ENCODE measurements around the gene PTH2.
"Not testable (repeated sequence)": the region's sequence is repeated elsewhere in the genome, so short reads cannot be mapped to it uniquely, and the experiment has no call there.

The PTH2 gene

DNA sequence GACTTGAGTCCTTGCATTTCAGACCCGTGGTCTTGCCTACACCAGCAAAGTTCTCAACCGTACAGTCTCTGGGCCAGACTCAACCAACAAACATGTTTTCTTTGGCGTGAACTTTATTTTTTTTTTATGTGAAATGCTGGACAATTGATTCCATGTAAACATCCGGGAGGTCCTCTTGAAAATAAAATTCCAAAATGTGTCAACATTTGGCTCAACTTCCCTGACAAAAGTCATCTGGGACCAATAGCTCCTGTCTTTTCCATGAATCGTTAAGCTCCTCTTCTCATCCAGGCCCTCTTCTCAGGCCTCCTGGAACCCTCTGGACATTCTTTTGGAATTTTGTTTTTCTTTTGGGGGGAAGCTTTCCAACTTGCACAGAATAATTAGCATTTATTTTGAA, 32.5 kb upstream of the PTH2 start:
- H3K27ac Mint-ChIP-seq: peak overlapping the region; percentile 68
- no peaks in the 10 kb centered on the region for H3K9me3 Mint-ChIP-seq
- no peak overlapping the region for H3K4me3 Mint-ChIP-seq
- H3K27me3 Mint-ChIP-seq (ENCODE audit: low read depth): no peaks in the 10 kb centered on the region
- peaks cover 23% of the 10 kb centered on the region for H3K4me1 Mint-ChIP-seq (ENCODE audit: low read depth)
- peaks cover 12% of the 10 kb centered on the region for H3K36me3 Mint-ChIP-seq (ENCODE audit: low read depth)

DNA sequence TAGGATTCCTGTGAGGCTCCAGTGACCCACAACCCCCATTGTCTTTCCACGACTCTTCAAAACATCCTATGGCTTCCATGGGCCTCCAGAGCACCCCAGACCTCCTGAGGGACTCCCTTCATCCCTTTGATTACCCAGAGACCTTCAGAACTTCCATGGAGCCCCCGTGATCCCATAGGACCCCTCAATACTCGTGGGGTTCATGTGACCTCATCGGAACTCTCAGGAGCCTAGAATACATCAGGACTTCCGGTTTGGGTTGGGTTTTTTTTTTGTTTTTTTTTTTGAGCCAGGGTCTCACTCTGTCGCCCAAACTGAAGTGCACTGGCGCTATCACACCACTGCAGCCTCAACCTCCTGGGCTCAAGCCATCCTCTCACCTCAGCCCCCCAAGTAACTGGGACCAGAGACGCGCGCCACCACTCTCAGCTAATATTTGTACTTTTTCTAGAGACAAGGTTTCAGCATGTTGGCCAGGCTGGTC, 30.6 kb upstream of the PTH2 start:
- Mint-ChIP-seq H3K27me3 (ENCODE audit: low read depth) (no peaks in the 10 kb centered on the region), H3K36me3 (ENCODE audit: low read depth) (peaks cover 25% of the 10 kb centered on the region), H3K4me3 (peak overlapping the region; percentile 97), H3K4me1 (ENCODE audit: low read depth) (peaks cover 32% of the 10 kb centered on the region), H3K9me3 (no peaks in the 10 kb centered on the region), H3K27ac (peak overlapping the region; percentile 100)

DNA sequence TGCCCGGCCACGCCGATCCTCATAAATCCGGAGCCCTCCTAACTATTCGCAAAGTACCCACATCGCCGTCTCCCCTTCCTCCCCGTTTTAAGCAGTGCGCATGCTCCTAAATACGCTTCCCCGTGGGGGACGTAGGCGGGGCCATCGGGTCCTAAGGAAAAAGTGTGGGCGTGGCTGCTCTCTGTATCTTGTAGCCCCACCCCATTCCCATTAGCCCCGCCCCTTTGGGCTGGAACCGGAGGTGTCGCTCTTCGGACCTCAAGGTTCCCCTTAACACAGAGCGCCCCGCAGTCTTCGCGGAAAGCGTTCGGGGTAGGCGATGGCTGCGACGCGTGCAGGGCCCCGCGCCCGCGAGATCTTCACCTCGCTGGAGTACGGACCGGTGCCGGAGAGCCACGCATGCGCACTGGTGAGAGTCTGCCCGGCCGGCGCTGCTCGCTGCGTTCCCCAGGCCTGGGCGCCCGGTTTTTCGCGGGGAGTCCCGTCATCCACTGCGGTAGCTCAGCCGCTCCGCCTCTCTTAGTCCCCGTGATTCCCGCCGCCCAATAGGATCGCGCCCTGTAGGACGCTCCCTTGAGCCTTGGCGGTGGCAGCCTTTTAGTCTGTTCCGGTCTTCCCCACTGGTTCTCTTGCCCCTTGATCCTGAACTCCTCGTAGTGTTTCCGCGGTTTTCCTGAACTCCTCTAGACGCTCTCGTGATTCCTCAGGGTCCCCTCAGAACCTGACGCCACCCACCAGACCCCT, 29.9 kb upstream of the PTH2 start, which contains the start of gene ALDH16A1:
Gene ALDH16A1 (plus strand): TSS at position 213 of the 744 bp plus-strand sequence. CDS start 107 bp downstream, at position 320.
- Mint-ChIP-seq H3K4me3 (peak within 1 kb of the TSS; percentile 99), H3K27ac (peak within 1 kb of the TSS; percentile 100), H3K27me3 (ENCODE audit: low read depth) (no peaks in the 10 kb centered on the region), H3K4me1 (ENCODE audit: low read depth) (peaks cover 37% of the 10 kb centered on the region), H3K9me3 (no peaks in the 10 kb centered on the region), H3K36me3 (ENCODE audit: low read depth) (peaks cover 30% of the 10 kb centered on the region)

DNA sequence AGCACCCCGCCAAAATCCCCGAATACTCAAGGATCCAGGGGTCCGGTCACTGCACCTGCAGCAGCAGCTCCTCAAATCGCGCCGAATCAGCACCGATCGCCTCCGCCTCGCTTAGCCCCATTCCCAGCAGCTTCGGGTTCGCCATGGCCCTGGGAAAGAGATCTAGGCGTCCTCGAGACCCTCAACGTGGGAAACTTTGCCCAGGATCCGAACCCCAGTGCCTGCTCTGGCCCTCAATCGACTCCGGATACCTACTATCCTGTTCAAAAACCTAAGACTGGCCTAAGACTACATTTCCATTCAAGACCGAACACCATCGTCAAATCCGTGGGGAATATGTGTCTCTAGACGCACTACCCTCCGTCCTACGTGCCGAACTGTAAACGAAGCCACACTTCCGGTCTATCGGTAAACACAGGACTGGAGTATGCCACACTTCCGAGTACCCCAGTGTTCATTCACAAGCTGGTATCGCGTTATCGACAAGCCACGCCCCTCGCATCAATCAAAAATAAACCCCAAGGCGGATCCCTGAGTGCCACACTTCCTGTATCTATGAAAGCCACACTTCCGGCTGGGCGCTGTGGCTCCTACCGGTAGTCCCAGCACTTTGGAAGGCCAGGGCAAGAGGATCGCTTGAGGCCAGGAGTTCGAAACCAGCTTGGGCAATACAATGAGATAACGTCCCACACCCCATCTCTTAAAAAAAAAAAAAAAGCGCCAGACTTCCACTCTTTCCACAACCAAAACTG, 28.4 kb upstream of the PTH2 start, which contains the start of gene PIH1D1:
Gene PIH1D1 (minus strand): TSS at position 385 of the 752 bp plus-strand sequence. CDS start 240 bp downstream, at position 145.
- peaks cover 30% of the 10 kb centered on the region for H3K36me3 Mint-ChIP-seq (ENCODE audit: low read depth)
- H3K27me3 Mint-ChIP-seq (ENCODE audit: low read depth): no peaks in the 10 kb centered on the region
- H3K4me3 Mint-ChIP-seq: peak within 1 kb of the TSS; percentile 99
- H3K27ac Mint-ChIP-seq: peak within 1 kb of the TSS; percentile 100
- peaks cover 36% of the 10 kb centered on the region for H3K4me1 Mint-ChIP-seq (ENCODE audit: low read depth)
- H3K9me3 Mint-ChIP-seq: no peaks in the 10 kb centered on the region

GRCh38 chr19:49450405-49450804, 27.2 kb upstream of the PTH2 start:
- Mint-ChIP-seq H3K27me3 (ENCODE audit: low read depth) (no peaks in the 10 kb centered on the region), H3K9me3 (no peaks in the 10 kb centered on the region), H3K36me3 (ENCODE audit: low read depth) (peaks cover 34% of the 10 kb centered on the region), H3K4me3 (peak overlapping the region; percentile 99), H3K4me1 (ENCODE audit: low read depth) (peaks cover 38% of the 10 kb centered on the region), H3K27ac (peak overlapping the region; percentile 16)

- H3K27ac Mint-ChIP-seq: no peak overlapping the region
- H3K36me3 Mint-ChIP-seq (ENCODE audit: low read depth): peaks cover 34% of the 10 kb centered on the region
- H3K27me3 Mint-ChIP-seq (ENCODE audit: low read depth): no peaks in the 10 kb centered on the region
- H3K9me3 Mint-ChIP-seq: no peaks in the 10 kb centered on the region
- H3K4me3 Mint-ChIP-seq: peak overlapping the region; percentile 51
- peaks cover 47% of the 10 kb centered on the region for H3K4me1 Mint-ChIP-seq (ENCODE audit: low read depth)
Observed at GRCh38 chr19:49448432-49448786, 25.2 kb upstream of the PTH2 start.

DNA sequence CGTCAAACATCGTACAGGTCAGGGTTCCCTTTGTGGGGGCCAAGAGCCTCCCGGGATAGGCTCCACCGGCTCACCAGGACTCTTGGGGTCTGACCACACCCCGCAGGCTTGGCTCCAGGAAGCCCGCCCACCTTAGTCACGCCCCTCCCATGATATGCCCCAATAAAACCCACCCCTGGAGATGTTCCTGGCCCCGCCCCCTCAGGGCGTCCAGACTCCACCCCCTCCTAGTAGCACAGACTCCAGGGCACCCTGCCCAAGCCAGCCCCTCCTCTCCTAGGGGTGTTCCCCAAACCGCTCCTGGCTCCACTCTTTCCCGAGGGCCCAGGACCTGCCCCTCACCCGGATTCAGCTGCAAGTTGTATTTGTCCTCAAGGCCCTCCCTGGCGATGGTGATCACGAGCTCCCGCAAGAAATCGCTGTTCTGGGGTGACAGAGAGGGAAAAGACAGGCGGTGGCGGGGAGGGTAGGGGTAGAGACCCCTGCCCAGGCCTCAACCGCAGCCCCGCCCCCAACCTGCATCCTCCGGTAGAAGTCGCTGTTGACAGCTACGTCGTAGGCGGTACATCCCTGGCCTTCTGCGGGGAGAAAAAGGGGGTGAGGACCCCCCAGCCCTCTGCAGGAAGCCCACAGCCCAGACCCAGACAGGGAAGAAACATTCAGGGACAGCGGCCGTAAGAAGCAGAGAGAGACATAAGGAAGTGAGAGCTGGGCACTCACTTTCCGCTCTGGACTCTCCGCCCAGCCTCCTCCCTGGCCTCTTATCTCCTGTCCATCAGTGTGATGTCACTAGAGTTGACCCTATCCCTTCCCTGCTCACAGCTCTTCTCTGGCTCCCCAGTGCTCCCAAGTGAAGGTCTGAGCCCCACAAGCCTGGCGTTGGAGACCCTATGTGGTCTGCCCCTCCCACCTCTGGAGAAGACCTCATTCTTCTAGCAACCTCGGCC, 24.5 kb upstream of the PTH2 start:
- Mint-ChIP-seq H3K9me3 (no peaks in the 10 kb centered on the region), H3K4me1 (ENCODE audit: low read depth) (peaks cover 45% of the 10 kb centered on the region), H3K36me3 (ENCODE audit: low read depth) (peaks cover 34% of the 10 kb centered on the region), H3K27ac (no peak overlapping the region), H3K27me3 (ENCODE audit: low read depth) (peaks cover under 1% of the 10 kb centered on the region), H3K4me3 (no peak overlapping the region)

DNA sequence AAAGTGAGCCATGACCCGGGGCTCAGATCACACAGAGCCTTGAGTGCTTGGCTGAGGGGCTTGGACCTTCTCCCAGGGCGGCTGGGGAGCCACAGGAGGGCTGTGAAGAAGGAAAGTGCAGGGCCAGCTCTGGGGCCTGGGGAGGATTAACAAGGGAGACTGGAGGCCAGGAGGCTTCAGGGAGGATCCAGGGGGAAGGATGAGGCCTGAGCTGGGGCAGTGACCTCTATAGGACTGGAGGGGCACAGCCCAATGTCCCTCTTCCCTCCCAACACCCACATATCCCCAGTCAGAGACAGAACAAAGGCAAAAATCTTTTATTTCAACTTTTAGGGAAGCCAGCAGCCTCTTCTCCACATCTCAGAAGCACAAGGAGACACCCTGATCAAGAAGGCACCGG, 22.8 kb upstream of the PTH2 start:
- Mint-ChIP-seq H3K4me1 (ENCODE audit: low read depth) (peaks cover 46% of the 10 kb centered on the region), H3K36me3 (ENCODE audit: low read depth) (peaks cover 29% of the 10 kb centered on the region), H3K9me3 (no peaks in the 10 kb centered on the region), H3K4me3 (no peak overlapping the region), H3K27ac (peak overlapping the region; percentile 26), H3K27me3 (ENCODE audit: low read depth) (peaks cover 16% of the 10 kb centered on the region)

DNA sequence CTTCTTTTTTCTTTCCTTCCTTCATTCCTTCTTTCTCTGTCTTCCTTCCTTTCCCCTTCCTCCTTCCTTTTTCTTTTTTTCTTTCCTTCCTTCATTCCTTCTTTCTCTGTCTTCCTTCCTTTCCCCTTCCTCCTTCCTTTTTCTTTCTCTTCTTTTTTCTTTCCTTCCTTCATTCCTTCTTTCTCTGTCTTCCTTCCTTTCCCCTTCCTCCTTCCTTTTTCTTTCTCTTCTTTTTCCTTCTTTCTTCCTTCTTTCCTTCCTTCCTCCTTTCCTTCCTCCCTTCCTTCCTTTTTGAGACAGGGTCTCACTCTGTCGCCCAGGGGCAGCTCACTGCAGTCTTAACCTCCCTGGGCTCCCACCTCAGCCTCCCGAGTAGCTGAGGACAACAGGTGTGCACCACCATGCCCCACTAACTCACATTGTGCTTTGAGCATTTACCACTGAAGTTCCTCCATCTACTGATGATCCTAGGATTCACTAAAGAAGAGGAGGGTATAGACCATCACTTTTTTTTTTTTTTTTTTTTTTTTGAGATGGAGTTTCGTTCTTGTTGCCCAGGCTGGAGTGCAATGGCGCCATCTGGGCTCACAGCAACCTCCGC, 21.0 kb upstream of the PTH2 start:
- H3K9me3 Mint-ChIP-seq: not testable (repeated sequence)
- peaks cover 43% of the 10 kb centered on the region for H3K4me1 Mint-ChIP-seq (ENCODE audit: low read depth)
- H3K27ac Mint-ChIP-seq: peak overlapping the region; percentile 88
- peak overlapping the region; percentile 83 for H3K4me3 Mint-ChIP-seq
- H3K27me3 Mint-ChIP-seq (ENCODE audit: low read depth): peaks cover 33% of the 10 kb centered on the region
- H3K36me3 Mint-ChIP-seq (ENCODE audit: low read depth): peaks cover 17% of the 10 kb centered on the region

DNA sequence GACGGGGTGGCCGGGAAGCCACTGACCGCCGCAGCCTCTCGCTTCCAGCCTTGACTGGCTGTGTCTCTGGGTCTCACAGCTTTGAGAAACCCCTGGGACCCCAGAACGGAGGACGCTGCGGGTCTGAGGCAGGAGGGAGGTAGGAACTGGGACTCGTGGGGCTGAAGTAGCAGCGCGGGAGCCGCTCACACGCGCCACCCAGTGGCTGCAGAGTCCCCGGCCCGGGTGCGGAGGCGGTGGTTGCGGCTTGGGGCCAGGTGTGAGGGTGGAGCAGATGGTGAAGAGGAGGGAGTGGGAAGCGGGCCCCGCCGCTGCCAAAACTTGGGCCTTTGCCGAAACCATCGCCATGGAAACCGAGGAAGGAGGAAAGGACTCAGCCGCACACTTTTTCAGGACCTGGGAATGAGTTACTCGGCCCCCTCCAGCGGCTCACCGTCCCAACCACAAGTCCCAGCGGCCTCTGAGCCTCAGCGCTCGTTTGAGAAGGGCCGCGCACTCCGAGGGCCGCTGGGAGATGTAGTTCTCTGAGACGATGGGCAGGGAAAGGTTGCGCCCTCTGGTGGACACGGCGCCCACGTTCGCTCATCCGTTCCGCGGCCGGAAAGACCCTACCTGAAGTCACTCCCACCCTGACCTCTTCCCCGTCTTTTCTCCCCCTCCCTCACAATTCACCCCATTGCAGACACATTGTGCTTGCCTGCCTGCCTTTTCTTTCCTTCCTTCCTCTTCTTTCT, 20.3 kb upstream of the PTH2 start:
- peaks cover 41% of the 10 kb centered on the region for H3K4me1 Mint-ChIP-seq (ENCODE audit: low read depth)
- H3K36me3 Mint-ChIP-seq (ENCODE audit: low read depth): peaks cover 12% of the 10 kb centered on the region
- H3K4me3 Mint-ChIP-seq: peak overlapping the region; percentile 83
- peaks cover 40% of the 10 kb centered on the region for H3K27me3 Mint-ChIP-seq (ENCODE audit: low read depth)
- H3K9me3 Mint-ChIP-seq: no peaks in the 10 kb centered on the region
- peak overlapping the region; percentile 88 for H3K27ac Mint-ChIP-seq

- no peaks in the 10 kb centered on the region for H3K9me3 Mint-ChIP-seq
- H3K27me3 Mint-ChIP-seq (ENCODE audit: low read depth): peaks cover 47% of the 10 kb centered on the region
- peak overlapping the region; percentile 73 for H3K27ac Mint-ChIP-seq
- peaks cover 39% of the 10 kb centered on the region for H3K4me1 Mint-ChIP-seq (ENCODE audit: low read depth)
- peaks cover 7% of the 10 kb centered on the region for H3K36me3 Mint-ChIP-seq (ENCODE audit: low read depth)
- H3K4me3 Mint-ChIP-seq: peak overlapping the region; percentile 83
Observed at GRCh38 chr19:49442771-49443365, 19.6 kb upstream of the PTH2 start.

- Mint-ChIP-seq H3K27ac (peak overlapping the region; percentile 73), H3K27me3 (ENCODE audit: low read depth) (peaks cover 52% of the 10 kb centered on the region)
Observed at GRCh38 chr19:49442354-49442753, 19.1 kb upstream of the PTH2 start.

GRCh38 chr19:49441960-49442350, 18.7 kb upstream of the PTH2 start:
- H3K27me3 Mint-ChIP-seq (ENCODE audit: low read depth): peaks cover 56% of the 10 kb centered on the region
- H3K4me1 Mint-ChIP-seq (ENCODE audit: low read depth): peaks cover 39% of the 10 kb centered on the region
- peak overlapping the region; percentile 73 for H3K27ac Mint-ChIP-seq
- peaks cover 7% of the 10 kb centered on the region for H3K36me3 Mint-ChIP-seq (ENCODE audit: low read depth)
- H3K9me3 Mint-ChIP-seq: no peaks in the 10 kb centered on the region
- H3K4me3 Mint-ChIP-seq: peak overlapping the region; percentile 83

More at GRCh38 chr19:49442354-49442753, 19.1 kb upstream of the PTH2 start:
- Mint-ChIP-seq H3K4me3 (peak overlapping the region; percentile 83), H3K36me3 (ENCODE audit: low read depth) (peaks cover 7% of the 10 kb centered on the region), H3K9me3 (no peaks in the 10 kb centered on the region), H3K4me1 (ENCODE audit: low read depth) (peaks cover 39% of the 10 kb centered on the region)

All from T-helper 1 cell treated with Interleukin-12 subunit alpha and Interleukin-12 subunit beta and Interleukin-4 antibody, amounts not matched to agents 30 μg/mL and 1 μg/mL, for 36 hours (primary cell).